T47D (cell line): ENCODE measurements around the gene DIS3L.
"Not testable (repeated sequence)": the region's sequence is repeated elsewhere in the genome, so short reads cannot be mapped to it uniquely, and the experiment has no call there.

Source experiments
- DNase-seq, 2 experiments: peaks; one replicate each; pipeline versions ENCODE4 v3.0.0 to v3.0.0-alpha.2; 2011 to 2012; ENCODE audit warnings: low read depth in 1 of 2, low spot score in 1 of 2
- JUND ChIP-seq: IDR thresholded peaks from 2 replicates; pipeline ENCODE4 v1.6.1; 2012; ENCODE audit warnings: low read depth
- in situ Hi-C: cut with HindIII; loops from 2 replicates; pipeline ENCODE4 v1.10.0; 2016; ENCODE audit warnings: low sequenced_read_pairs, low pct_unique_long_range_greater_than_20kb

The DIS3L gene

GRCh38 chr15:66293419-66294156 is at the start of gene DIS3L:
Gene DIS3L (plus strand): TSS chr15:66293568. CDS start chr15:66293597, 29 bp downstream.
- TF ChIP-seq JUND = no peak
- DNase-seq = peak; percentile 64 to 72
- in situ Hi-C loops = no loop called here

GRCh38 chr15:66245832-66246231 is 47.5 kb upstream of the DIS3L start:
- DNase-seq, in situ Hi-C loops: not testable (repeated sequence)

GRCh38 chr15:66246937-66247336 is 46.4 kb upstream of the DIS3L start:
- in situ Hi-C loops = no loop called here
- TF ChIP-seq JUND = no peak
- no peak for DNase-seq

- in situ Hi-C loops = no loop called here
These were observed 43.7 kb upstream of the DIS3L start for GRCh38 chr15:66249605-66250174.

GRCh38 chr15:66251065-66251789 is 42.1 kb upstream of the DIS3L start:
- in situ Hi-C loops = no loop called here

More at GRCh38 chr15:66249605-66250174, 43.7 kb upstream of the DIS3L start:
- no peak for TF ChIP-seq JUND
- no peak for DNase-seq

GRCh38 chr15:66251790-66252684 is 41.3 kb upstream of the DIS3L start:
- TF ChIP-seq JUND = no peak
- in situ Hi-C loops = no loop called here
- DNase-seq = peak; percentile 54 to 89

More at GRCh38 chr15:66251065-66251789, 42.1 kb upstream of the DIS3L start:
- TF ChIP-seq JUND = no peak
- no peak for DNase-seq

- in situ Hi-C loops = no loop called here
- DNase-seq = peak in 1 of 2 experiments; percentile 31
These were observed 40.5 kb upstream of the DIS3L start for GRCh38 chr15:66252685-66253417.

GRCh38 chr15:66253418-66254088 is 39.8 kb upstream of the DIS3L start, which contains the start of gene MEGF11:
Gene MEGF11 (minus strand): TSS chr15:66253750. CDS start chr15:66128403, 125,347 bp downstream.
- in situ Hi-C loops = no loop called here
- peak; percentile 15 to 56 for DNase-seq
- TF ChIP-seq JUND = no peak

More at GRCh38 chr15:66252685-66253417, 40.5 kb upstream of the DIS3L start:
- no peak for TF ChIP-seq JUND

GRCh38 chr15:66254089-66254950 is 39.0 kb upstream of the DIS3L start:
- DNase-seq = no peak
- in situ Hi-C loops = no loop called here

GRCh38 chr15:66254951-66255676 is 38.3 kb upstream of the DIS3L start:
- no peak for DNase-seq
- in situ Hi-C loops = no loop called here

More at GRCh38 chr15:66254089-66254950, 39.0 kb upstream of the DIS3L start:
- no peak for TF ChIP-seq JUND

More at GRCh38 chr15:66254951-66255676, 38.3 kb upstream of the DIS3L start:
- no peak for TF ChIP-seq JUND
